ENCODE measurements around the gene ZNF672. TPM values are rescaled to one million over a fixed set of nuclear protein-coding genes. Genes with fewer than 3 reads are reported as not detected.

Gene ZNF672
- total RNA-seq, 1 donor from 2014 or later: 20.6 TPM

- no peak overlapping the region for H3K4me2 ChIP-seq (ENCODE audit: low read length)
- TF ChIP-seq EZH2 (IDR thresholded peaks at IDR 0.05; ENCODE audit: insufficient read depth, low read length) (no peak), CTCF (IDR thresholded peaks at IDR 0.05; ENCODE audit: insufficient read depth, low read depth, low read length) (no peak)
- H3K36me3 Mint-ChIP-seq (ENCODE audit: low read depth, unreplicated experiment): no peaks in the 10 kb centered on the region
- H3K79me2 ChIP-seq (ENCODE audit: insufficient read depth, low read length): no peaks in the 10 kb centered on the region
- H3K9ac ChIP-seq (ENCODE audit: low read length): no peak overlapping the region
- H3K27ac Mint-ChIP-seq (ENCODE audit: unreplicated experiment): no peak overlapping the region
- H3K27me3 ChIP-seq (ENCODE audit: insufficient read depth, low read length): no peaks in the 10 kb centered on the region
- H3K27me3 Mint-ChIP-seq (ENCODE audit: low read depth, unreplicated experiment): peaks cover 3% of the 10 kb centered on the region
- H3K27ac ChIP-seq (ENCODE audit: low read depth, low read length): no peak overlapping the region
- no peaks in the 10 kb centered on the region for H3K4me1 ChIP-seq (ENCODE audit: insufficient read depth, low read length)
- no peaks in the 10 kb centered on the region for H3K36me3 ChIP-seq (ENCODE audit: insufficient read depth, low read length)
- H3K4me3 ChIP-seq (ENCODE audit: insufficient read depth, low read depth, low read length): no peak overlapping the region
- no peaks in the 10 kb centered on the region for H4K20me1 ChIP-seq (ENCODE audit: insufficient read depth, low read length)
- no peak overlapping the region for H3K4me3 Mint-ChIP-seq (ENCODE audit: unreplicated experiment)
- no peak for DNase-seq (ENCODE audit: low read depth)
- no peaks in the 10 kb centered on the region for H3K4me1 Mint-ChIP-seq (ENCODE audit: low read depth, unreplicated experiment)
- no peaks in the 10 kb centered on the region for H3K9me3 ChIP-seq (ENCODE audit: insufficient read depth, low read depth, low read length)
- no peak overlapping the region for H2AFZ ChIP-seq (ENCODE audit: low read depth, low read length)
- no peak for FAIRE-seq
- H3K9me3 Mint-ChIP-seq (ENCODE audit: unreplicated experiment): peaks cover 4% of the 10 kb centered on the region
Observed at GRCh38 chr1:248790456-248790855, 47.6 kb upstream of the ZNF672 start.

- Histone ChIP-seq H3K36me3 (ENCODE audit: insufficient read depth, low read length) (no peaks in the 10 kb centered on the region), H4K20me1 (ENCODE audit: insufficient read depth, low read length) (no peaks in the 10 kb centered on the region), H3K4me2 (ENCODE audit: low read length) (no peak overlapping the region), H3K9ac (ENCODE audit: low read length) (no peak overlapping the region), H3K4me3 (ENCODE audit: insufficient read depth, low read depth, low read length) (no peak overlapping the region), H3K79me2 (ENCODE audit: insufficient read depth, low read length) (no peaks in the 10 kb centered on the region), H3K27me3 (ENCODE audit: insufficient read depth, low read length) (no peaks in the 10 kb centered on the region), H2AFZ (ENCODE audit: low read depth, low read length) (no peak overlapping the region), H3K9me3 (ENCODE audit: insufficient read depth, low read depth, low read length) (no peaks in the 10 kb centered on the region), H3K4me1 (ENCODE audit: insufficient read depth, low read length) (no peaks in the 10 kb centered on the region), H3K27ac (ENCODE audit: low read depth, low read length) (no peak overlapping the region)
- TF ChIP-seq CTCF (IDR thresholded peaks at IDR 0.05; ENCODE audit: insufficient read depth, low read depth, low read length): no peak
- no peak for TF ChIP-seq EZH2 (IDR thresholded peaks at IDR 0.05; ENCODE audit: insufficient read depth, low read length)
- Mint-ChIP-seq H3K27ac (ENCODE audit: unreplicated experiment) (no peak overlapping the region), H3K36me3 (ENCODE audit: low read depth, unreplicated experiment) (no peaks in the 10 kb centered on the region), H3K27me3 (ENCODE audit: low read depth, unreplicated experiment) (peaks cover 3% of the 10 kb centered on the region), H3K4me1 (ENCODE audit: low read depth, unreplicated experiment) (no peaks in the 10 kb centered on the region), H3K4me3 (ENCODE audit: unreplicated experiment) (no peak overlapping the region), H3K9me3 (ENCODE audit: unreplicated experiment) (peaks cover 3% of the 10 kb centered on the region)
- FAIRE-seq (no peak), DNase-seq (ENCODE audit: low read depth) (no peak)
Observed at GRCh38 chr1:248791010-248791409, 47.0 kb upstream of the ZNF672 start.

GRCh38 chr1:248792342-248792741 is 45.7 kb upstream of the ZNF672 start:
- no peaks in the 10 kb centered on the region for H3K36me3 ChIP-seq (ENCODE audit: insufficient read depth, low read length)
- DNase-seq (ENCODE audit: low read depth): no peak
- no peak for FAIRE-seq
- H3K36me3 Mint-ChIP-seq (ENCODE audit: low read depth, unreplicated experiment): no peaks in the 10 kb centered on the region
- H3K9me3 Mint-ChIP-seq (ENCODE audit: unreplicated experiment): peaks cover 2% of the 10 kb centered on the region
- no peak overlapping the region for H3K27ac ChIP-seq (ENCODE audit: low read depth, low read length)
- H4K20me1 ChIP-seq (ENCODE audit: insufficient read depth, low read length): no peaks in the 10 kb centered on the region
- no peak overlapping the region for H3K4me2 ChIP-seq (ENCODE audit: low read length)
- no peak overlapping the region for H3K4me3 ChIP-seq (ENCODE audit: insufficient read depth, low read depth, low read length)
- no peaks in the 10 kb centered on the region for H3K27me3 ChIP-seq (ENCODE audit: insufficient read depth, low read length)
- H3K4me1 ChIP-seq (ENCODE audit: insufficient read depth, low read length): no peaks in the 10 kb centered on the region
- peaks cover 6% of the 10 kb centered on the region for H3K27me3 Mint-ChIP-seq (ENCODE audit: low read depth, unreplicated experiment)
- H3K9me3 ChIP-seq (ENCODE audit: insufficient read depth, low read depth, low read length): no peaks in the 10 kb centered on the region
- no peak overlapping the region for H3K9ac ChIP-seq (ENCODE audit: low read length)
- no peak for TF ChIP-seq CTCF (IDR thresholded peaks at IDR 0.05; ENCODE audit: insufficient read depth, low read depth, low read length)
- TF ChIP-seq EZH2 (IDR thresholded peaks at IDR 0.05; ENCODE audit: insufficient read depth, low read length): no peak
- no peak overlapping the region for H3K4me3 Mint-ChIP-seq (ENCODE audit: unreplicated experiment)
- no peaks in the 10 kb centered on the region for H3K4me1 Mint-ChIP-seq (ENCODE audit: low read depth, unreplicated experiment)
- H3K27ac Mint-ChIP-seq (ENCODE audit: unreplicated experiment): no peak overlapping the region
- no peak overlapping the region for H2AFZ ChIP-seq (ENCODE audit: low read depth, low read length)
- H3K79me2 ChIP-seq (ENCODE audit: insufficient read depth, low read length): no peaks in the 10 kb centered on the region

Data from astrocyte (in vitro differentiated cells and primary cell).